Measurements from ENCODE around the gene CES5A. TPM values are rescaled to one million over a fixed set of nuclear protein-coding genes. Genes with fewer than 3 reads are reported as not detected.
A peak's percentile ranks its signal among the peaks of the same experiment; 100 is the strongest.

The CES5A gene
- total RNA-seq, 1 donor from 2014 or later = not detected

GRCh38 chr16:55900616-55901393 is 25.6 kb upstream of the CES5A start:
- Mint-ChIP-seq H3K4me1 (ENCODE audit: unreplicated experiment) (no peaks in the 10 kb centered on the region), H3K36me3 (ENCODE audit: unreplicated experiment) (no peaks in the 10 kb centered on the region), H3K4me3 (ENCODE audit: unreplicated experiment) (no peak overlapping the region), H3K27ac (ENCODE audit: unreplicated experiment) (no peak overlapping the region), H3K9me3 (ENCODE audit: unreplicated experiment) (peaks cover 31% of the 10 kb centered on the region), H3K27me3 (ENCODE audit: unreplicated experiment) (no peaks in the 10 kb centered on the region)
- DNase-seq (ENCODE audit: extremely low spot score, unreplicated experiment) = peak; percentile 36
- TF ChIP-seq CTCF (IDR thresholded peaks at IDR 0.05) = no peak

- Mint-ChIP-seq H3K36me3 (ENCODE audit: unreplicated experiment) (no peaks in the 10 kb centered on the region), H3K4me1 (ENCODE audit: unreplicated experiment) (no peaks in the 10 kb centered on the region), H3K4me3 (ENCODE audit: unreplicated experiment) (no peak overlapping the region), H3K27ac (ENCODE audit: unreplicated experiment) (no peak overlapping the region), H3K9me3 (ENCODE audit: unreplicated experiment) (peaks cover 34% of the 10 kb centered on the region), H3K27me3 (ENCODE audit: unreplicated experiment) (no peaks in the 10 kb centered on the region)
- DNase-seq (ENCODE audit: extremely low spot score, unreplicated experiment) = peak; percentile 62
- no peak for TF ChIP-seq CTCF (IDR thresholded peaks at IDR 0.05)
These were observed 24.7 kb upstream of the CES5A start for GRCh38 chr16:55899857-55900256.

GRCh38 chr16:55898592-55898991 is 23.4 kb upstream of the CES5A start:
- Mint-ChIP-seq H3K4me1 (ENCODE audit: unreplicated experiment) (no peaks in the 10 kb centered on the region), H3K27ac (ENCODE audit: unreplicated experiment) (no peak overlapping the region), H3K36me3 (ENCODE audit: unreplicated experiment) (no peaks in the 10 kb centered on the region), H3K27me3 (ENCODE audit: unreplicated experiment) (no peaks in the 10 kb centered on the region), H3K4me3 (ENCODE audit: unreplicated experiment) (no peak overlapping the region), H3K9me3 (ENCODE audit: unreplicated experiment) (peaks cover 24% of the 10 kb centered on the region)
- DNase-seq (ENCODE audit: extremely low spot score, unreplicated experiment) = no peak
- TF ChIP-seq CTCF (IDR thresholded peaks at IDR 0.05) = no peak

- TF ChIP-seq CTCF (IDR thresholded peaks at IDR 0.05) = no peak
- no peak for DNase-seq (ENCODE audit: extremely low spot score, unreplicated experiment)
- no peak overlapping the region for H3K27ac Mint-ChIP-seq (ENCODE audit: unreplicated experiment)
- H3K27me3 Mint-ChIP-seq (ENCODE audit: unreplicated experiment) = no peaks in the 10 kb centered on the region
- H3K36me3 Mint-ChIP-seq (ENCODE audit: unreplicated experiment) = no peaks in the 10 kb centered on the region
- no peaks in the 10 kb centered on the region for H3K4me1 Mint-ChIP-seq (ENCODE audit: unreplicated experiment)
- H3K9me3 Mint-ChIP-seq (ENCODE audit: unreplicated experiment) = peaks cover 38% of the 10 kb centered on the region
- no peak overlapping the region for H3K4me3 Mint-ChIP-seq (ENCODE audit: unreplicated experiment)
These were observed 17.6 kb upstream of the CES5A start for GRCh38 chr16:55892821-55893220.

GRCh38 chr16:55889518-55889917 is 14.3 kb upstream of the CES5A start:
- no peak for DNase-seq (ENCODE audit: extremely low spot score, unreplicated experiment)
- Mint-ChIP-seq H3K4me1 (ENCODE audit: unreplicated experiment) (no peaks in the 10 kb centered on the region), H3K36me3 (ENCODE audit: unreplicated experiment) (no peaks in the 10 kb centered on the region), H3K27me3 (ENCODE audit: unreplicated experiment) (no peaks in the 10 kb centered on the region), H3K27ac (ENCODE audit: unreplicated experiment) (no peak overlapping the region), H3K4me3 (ENCODE audit: unreplicated experiment) (no peak overlapping the region), H3K9me3 (ENCODE audit: unreplicated experiment) (peaks cover 29% of the 10 kb centered on the region)
- no peak for TF ChIP-seq CTCF (IDR thresholded peaks at IDR 0.05)

Measured in osteocyte (in vitro differentiated cells).